Endodermal cell (in vitro differentiated cells): ENCODE data around the gene OAT. TPM values are rescaled to one million over a fixed set of nuclear protein-coding genes. Genes with fewer than 3 reads are reported as not detected.
"Not testable (repeated sequence)": the region's sequence is repeated elsewhere in the genome, so short reads cannot be mapped to it uniquely, and the experiment has no call there.

Experiments used
- DNase-seq: peaks from one replicate; pipeline ENCODE4 v3.0.0-alpha.2; 2017
- H3K27ac ChIP-seq: 2 replicates; pipeline ENCODE4 v1.5.1; 2013; ENCODE audit warnings: mild to moderate bottlenecking, low read depth, low read length, moderate library complexity
- H3K27me3 ChIP-seq: 2 replicates; pipeline ENCODE4 v1.6.1; 2013; ENCODE audit warnings: mild to moderate bottlenecking, low read length, moderate library complexity; ENCODE audit not compliant: insufficient read depth, control insufficient read depth, poor library complexity, severe bottlenecking
- H3K36me3 ChIP-seq: 2 replicates; pipeline ENCODE4 v1.7.0; 2013; ENCODE audit warnings: mild to moderate bottlenecking, low read length, moderate library complexity; ENCODE audit not compliant: control insufficient read depth, insufficient read depth
- H3K4me1 ChIP-seq: one replicate; pipeline ENCODE4 v1.7.0; 2013; ENCODE audit warnings: low read length; ENCODE audit not compliant: control insufficient read depth, insufficient read depth
- H3K4me3 ChIP-seq: 2 replicates; pipeline ENCODE4 v1.5.1; 2013; ENCODE audit warnings: mild to moderate bottlenecking, low read length, moderate library complexity
- H3K9ac ChIP-seq: 2 replicates; pipeline ENCODE4 v1.6.1; 2013; ENCODE audit warnings: mild to moderate bottlenecking, low read length, moderate library complexity; ENCODE audit not compliant: poor library complexity, severe bottlenecking; ENCODE audit errors: extremely low read depth
- H3K9me3 ChIP-seq: 2 replicates; pipeline ENCODE4 v1.6.1; 2013; ENCODE audit warnings: mild to moderate bottlenecking, low read length, moderate library complexity; ENCODE audit not compliant: control insufficient read depth
- H3K27ac Mint-ChIP-seq: 2 replicates; pipeline ENCODE4 v1.8.0; 2020; ENCODE audit warnings: mixed read lengths
- H3K27me3 Mint-ChIP-seq: 2 replicates; pipeline ENCODE4 v1.8.0; 2021; ENCODE audit warnings: mild to moderate bottlenecking, mixed read lengths; ENCODE audit not compliant: insufficient read depth
- H3K36me3 Mint-ChIP-seq: 2 replicates; pipeline ENCODE4 v1.8.0; 2020; ENCODE audit warnings: low read depth, mixed read lengths
- H3K4me1 Mint-ChIP-seq: 2 replicates; pipeline ENCODE4 v1.8.0; 2020; ENCODE audit warnings: mixed read lengths
- H3K4me3 Mint-ChIP-seq: 2 replicates; pipeline ENCODE4 v1.8.0; 2020; ENCODE audit warnings: mild to moderate bottlenecking, moderate library complexity, mixed read lengths
- H3K9me3 Mint-ChIP-seq: 2 replicates; pipeline ENCODE4 v1.8.0; 2020; ENCODE audit warnings: mild to moderate bottlenecking, mixed read lengths
- CTCF ChIP-seq: fragments of 200-600 bp; sonication (generic); conservative IDR thresholded peaks from 2 replicates; pipeline ENCODE4 v1.5.0; 2021; ENCODE audit warnings: antibody characterized with exemption, mild to moderate bottlenecking
- WGBS, 2 experiments: methylation state at CpG; one replicate each; pipeline versions ENCODE4 v1.1.5 to v1.1.7; 2013; ENCODE audit warnings: missing lambda C conversion rate in 2 of 2, mixed read lengths in 1 of 2; ENCODE audit not compliant: insufficient coverage in 1 of 2, insufficient read length in 1 of 2; 5-methylcytosine and 5-hydroxymethylcytosine counted together
- total RNA-seq, 2 donors: library from RNA; stranded (reverse); fragmentation: NEBNext Ultra II Directional in 1 of 2; extraction: Animal tissue kit (Norgen Biotek cat#: 25700) in 1 of 2; gene quantifications; 2 replicates in 1 of 2; 3 replicates in 1 of 2; pipeline ENCODE4 v1.2.1, GENCODE V29; 2021

OAT gene
- total RNA-seq, 2 donors from 2014 or later: 58.6 to 71.6 TPM

GRCh38 chr10:124447751-124448466, 29.2 kb upstream of the OAT start:
- 3 to 6% methylated on average over 23 to 60 of the region's 60 CpGs for WGBS, 2 experiments
- TF ChIP-seq CTCF: no peak
- no peaks in the 10 kb centered on the region for H3K36me3 ChIP-seq
- no peaks in the 10 kb centered on the region for H3K9me3 Mint-ChIP-seq
- peaks cover 32% of the 10 kb centered on the region for H3K4me1 Mint-ChIP-seq
- peaks cover 61% of the 10 kb centered on the region for H3K27me3 ChIP-seq
- peaks cover 10% of the 10 kb centered on the region for H3K4me1 ChIP-seq
- peaks cover 77% of the 10 kb centered on the region for H3K27me3 Mint-ChIP-seq
- H3K4me3 ChIP-seq: peak overlapping the region; percentile 75
- peak; percentile 83 for DNase-seq
- H3K36me3 Mint-ChIP-seq: no peaks in the 10 kb centered on the region
- H3K4me3 Mint-ChIP-seq: peak overlapping the region; percentile 61
- H3K27ac Mint-ChIP-seq: no peak overlapping the region
- H3K9ac ChIP-seq: no peak overlapping the region
- H3K27ac ChIP-seq: no peak overlapping the region
- no peaks in the 10 kb centered on the region for H3K9me3 ChIP-seq

GRCh38 chr10:124446830-124447750, 28.4 kb upstream of the OAT start:
- Histone ChIP-seq H3K9me3 (no peaks in the 10 kb centered on the region), H3K4me1 (peaks cover 10% of the 10 kb centered on the region), H3K36me3 (no peaks in the 10 kb centered on the region), H3K27ac (no peak overlapping the region), H3K27me3 (peaks cover 61% of the 10 kb centered on the region), H3K4me3 (peak overlapping the region; percentile 75), H3K9ac (no peak overlapping the region)
- H3K4me3 Mint-ChIP-seq: peak overlapping the region; percentile 61
- no peak for TF ChIP-seq CTCF
- H3K4me1 Mint-ChIP-seq: peaks cover 29% of the 10 kb centered on the region
- peaks cover 69% of the 10 kb centered on the region for H3K27me3 Mint-ChIP-seq
- no peaks in the 10 kb centered on the region for H3K36me3 Mint-ChIP-seq
- WGBS, 2 experiments: 26 to 30% methylated on average over 35 to 71 of the region's 71 CpGs
- DNase-seq: peak; percentile 68
- H3K27ac Mint-ChIP-seq: no peak overlapping the region
- no peaks in the 10 kb centered on the region for H3K9me3 Mint-ChIP-seq

- not testable (repeated sequence) for H3K4me1 Mint-ChIP-seq, H3K9me3 Mint-ChIP-seq, H3K9ac ChIP-seq, H3K4me3 ChIP-seq, H3K4me1 ChIP-seq, DNase-seq, H3K27ac ChIP-seq, H3K36me3 Mint-ChIP-seq, H3K27ac Mint-ChIP-seq, H3K4me3 Mint-ChIP-seq, H3K9me3 ChIP-seq, H3K36me3 ChIP-seq
- 90 to 95% methylated on average over 2 to 5 of the region's 5 CpGs for WGBS, 2 experiments
- H3K27me3 ChIP-seq: peaks cover 17% of the 10 kb centered on the region
- peaks cover 19% of the 10 kb centered on the region for H3K27me3 Mint-ChIP-seq
Observed at GRCh38 chr10:124441694-124442093, 23.0 kb upstream of the OAT start.
